GM12865 (cell line): ENCODE results near the gene TRIM21.
"Not testable (repeated sequence)": the region's sequence is repeated elsewhere in the genome, so short reads cannot be mapped to it uniquely, and the experiment has no call there.

Experiments
- DNase-seq: peaks from one replicate; pipeline ENCODE4 v3.0.0; 2010; ENCODE audit warnings: low read depth
- H3K4me3 ChIP-seq: 2 replicates; pipeline ENCODE4 v1.5.1; 2011; ENCODE audit warnings: mild to moderate bottlenecking, low read depth, low read length, control low read depth
- CTCF ChIP-seq: IDR thresholded peaks from 2 replicates; pipeline ENCODE4 v1.5.1; 2011; ENCODE audit warnings: low read length, control low read depth, low read depth, inconsistent platforms; ENCODE audit not compliant: insufficient read depth; ENCODE audit errors: missing control alignments

TRIM21 gene

GRCh38 chr11:4416306-4416705 is 22.8 kb upstream of the TRIM21 start:
- no peak for DNase-seq
- H3K4me3 ChIP-seq, result no peak overlapping the region
- no peak for TF ChIP-seq CTCF

- DNase-seq, H3K4me3 ChIP-seq: not testable (repeated sequence)
These were observed 12.7 kb upstream of the TRIM21 start for GRCh38 chr11:4406206-4406605.

GRCh38 chr11:4393858-4394223 is 339 bp upstream of the TRIM21 start:
- peak overlapping the region; percentile 95 for H3K4me3 ChIP-seq
- no peak for DNase-seq
- no peak for TF ChIP-seq CTCF

GRCh38 chr11:4388221-4388620 is 5.3 kb downstream of the TRIM21 start:
- TF ChIP-seq CTCF, result no peak
- no peak for DNase-seq
- no peak overlapping the region for H3K4me3 ChIP-seq

- no peak for TF ChIP-seq CTCF
- no peak for DNase-seq
- H3K4me3 ChIP-seq, result no peak overlapping the region
These were observed 7.3 kb downstream of the TRIM21 start for GRCh38 chr11:4385978-4386740.

- no peak for TF ChIP-seq CTCF
- H3K4me3 ChIP-seq, result no peak overlapping the region
- DNase-seq, result no peak
These were observed 11.6 kb downstream of the TRIM21 start for GRCh38 chr11:4381901-4382300.

- no peak for TF ChIP-seq CTCF
- no peak for DNase-seq
- no peak overlapping the region for H3K4me3 ChIP-seq
These were observed 17.9 kb downstream of the TRIM21 start for GRCh38 chr11:4375431-4376140.
